ENCODE data around the gene PPP6R3.
"Not testable (repeated sequence)": the region's sequence is repeated elsewhere in the genome, so short reads cannot be mapped to it uniquely, and the experiment has no call there.

Gene PPP6R3

GRCh38 chr11:68436162-68436888, 24.2 kb upstream of the PPP6R3 start:
- DNase-seq (ENCODE audit: low spot score): no peak

DNA sequence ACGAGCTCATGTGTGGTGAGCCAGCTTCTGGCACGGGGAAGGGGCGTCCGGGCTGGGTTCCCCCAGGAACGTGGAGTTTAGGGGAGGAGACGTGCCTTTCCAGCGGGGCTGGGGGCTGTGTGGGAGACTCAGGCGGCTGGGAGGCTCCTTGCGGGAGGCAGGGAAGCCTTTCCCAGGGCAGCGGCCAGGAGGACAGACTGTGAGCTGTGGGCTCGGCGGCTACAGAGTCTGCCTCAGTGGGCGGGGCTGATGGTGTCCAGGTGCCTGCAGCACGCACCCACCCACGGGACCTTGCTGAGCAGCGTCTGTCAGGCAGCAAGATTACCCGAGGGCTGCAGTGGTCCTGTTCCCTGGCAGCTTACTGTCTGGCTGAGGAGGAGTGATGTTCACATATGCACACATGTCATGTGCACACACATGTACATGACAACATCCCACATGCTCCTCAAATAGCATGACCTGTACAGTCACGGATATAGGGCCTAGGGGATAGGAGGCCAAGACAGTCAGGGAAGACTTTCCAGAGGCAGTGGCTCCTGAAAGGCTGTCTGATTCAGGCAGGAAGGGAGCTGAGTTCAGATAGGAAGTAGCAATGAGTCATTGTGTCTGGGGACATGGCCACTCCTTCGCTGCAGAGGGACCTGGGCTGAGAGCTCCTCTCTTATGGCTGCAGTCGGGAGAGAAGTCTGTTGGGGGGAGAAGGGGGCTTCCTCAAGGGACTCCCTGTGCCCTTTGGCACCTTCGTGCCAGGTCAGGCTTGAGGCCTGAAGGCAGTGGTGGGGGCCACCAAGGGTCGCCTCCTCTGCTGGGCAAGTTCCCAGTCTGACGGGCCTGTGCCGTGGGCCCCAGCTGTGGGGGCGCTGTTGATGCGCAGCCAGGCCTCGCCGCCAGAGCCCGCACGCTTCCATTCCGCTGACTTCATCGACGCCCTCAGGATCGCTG, 23.3 kb upstream of the PPP6R3 start:
- no peak for DNase-seq (ENCODE audit: low spot score)

GRCh38 chr11:68437927-68438657, 22.5 kb upstream of the PPP6R3 start:
- DNase-seq (ENCODE audit: low spot score): no peak

DNA sequence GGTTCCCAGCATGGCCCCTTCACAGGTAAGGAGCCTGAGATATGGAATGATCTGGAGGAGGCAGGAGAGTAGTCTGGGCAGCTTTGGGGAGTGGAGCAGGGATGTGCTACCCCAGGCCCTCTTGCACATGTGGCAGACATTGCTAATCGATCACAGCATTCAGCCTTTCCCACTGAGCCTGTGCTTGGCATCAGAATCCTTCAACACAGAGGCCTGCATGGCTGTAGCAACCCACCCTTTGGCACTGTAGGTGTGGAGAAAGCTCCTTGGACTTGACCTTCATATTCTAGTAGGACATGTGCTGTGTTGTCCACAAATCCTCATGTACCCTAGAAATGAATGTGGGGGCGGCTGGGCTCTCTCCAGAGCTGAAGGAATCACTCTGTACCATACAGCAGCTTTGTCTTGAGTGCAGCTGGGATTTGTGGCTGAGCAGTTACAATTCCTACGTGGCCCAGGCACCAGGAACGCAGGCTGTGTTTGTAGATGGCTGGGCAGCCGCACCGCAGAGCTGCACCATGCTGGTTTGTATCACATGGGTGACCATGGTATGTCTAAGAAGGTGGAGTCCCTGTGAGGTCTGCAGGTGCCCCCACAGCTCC, 21.8 kb upstream of the PPP6R3 start:
- no peak for DNase-seq (ENCODE audit: low spot score)

DNA sequence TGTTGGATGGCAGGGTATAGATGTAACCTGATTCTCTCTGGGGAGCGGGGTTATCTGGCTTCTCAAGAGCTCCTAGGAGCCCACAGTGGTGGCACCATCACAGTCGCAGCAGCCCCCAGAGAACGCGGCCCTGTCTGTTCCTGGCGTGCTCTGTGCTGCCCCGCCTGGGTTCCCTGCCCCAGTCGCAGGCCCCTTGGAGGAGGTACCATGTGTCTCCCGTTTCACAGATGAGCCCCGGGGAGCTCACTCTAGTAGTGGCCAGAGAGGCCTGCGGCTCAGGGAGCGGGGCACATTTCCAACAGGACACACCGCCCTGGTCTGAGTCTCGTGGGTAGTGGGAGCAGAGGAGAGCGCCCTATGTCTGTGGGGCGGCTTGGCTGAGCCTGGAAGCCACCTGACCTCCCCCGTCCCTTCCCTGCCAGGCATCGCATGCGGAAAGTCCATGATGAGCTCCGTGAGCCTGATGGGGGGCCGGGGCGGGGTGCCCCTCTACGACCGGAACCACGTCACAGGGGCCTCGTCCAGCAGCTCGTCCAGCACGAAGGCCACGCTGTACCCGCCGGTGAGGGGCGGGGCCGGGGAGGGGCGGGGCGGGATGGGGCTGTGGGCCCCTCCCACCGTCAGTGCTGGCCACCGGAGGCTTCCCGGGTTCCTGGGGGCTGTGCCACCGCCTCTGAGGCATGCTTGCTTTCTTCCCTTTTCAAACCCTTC, 21.0 kb upstream of the PPP6R3 start:
- DNase-seq (ENCODE audit: low spot score): no peak

DNA sequence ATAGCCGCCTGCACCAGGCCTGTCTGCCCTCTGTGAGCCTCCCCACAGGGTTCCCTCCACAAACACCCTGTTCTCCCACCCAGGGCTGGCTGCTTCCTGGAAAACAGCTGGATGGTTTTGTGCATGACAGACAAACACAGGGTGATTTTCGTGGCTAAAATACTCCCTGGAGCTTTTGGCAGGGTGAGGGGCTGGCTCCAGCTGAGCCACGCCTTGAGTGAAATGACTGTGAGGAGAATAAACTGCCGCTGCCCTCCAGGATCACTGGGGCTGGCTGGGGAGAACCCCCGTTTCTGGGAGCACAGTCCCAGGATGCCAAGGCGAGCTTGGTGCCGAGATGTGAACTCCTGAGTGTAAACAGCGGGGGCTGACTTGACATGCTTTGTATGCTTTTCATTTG, 20.3 kb upstream of the PPP6R3 start:
- no peak for DNase-seq (ENCODE audit: low spot score)

- DNase-seq (ENCODE audit: low spot score): no peak
These were observed 18.9 kb upstream of the PPP6R3 start for GRCh38 chr11:68441466-68442230.

- no peak for DNase-seq (ENCODE audit: low spot score)
These were observed 18.1 kb upstream of the PPP6R3 start for GRCh38 chr11:68442433-68442832.

DNA sequence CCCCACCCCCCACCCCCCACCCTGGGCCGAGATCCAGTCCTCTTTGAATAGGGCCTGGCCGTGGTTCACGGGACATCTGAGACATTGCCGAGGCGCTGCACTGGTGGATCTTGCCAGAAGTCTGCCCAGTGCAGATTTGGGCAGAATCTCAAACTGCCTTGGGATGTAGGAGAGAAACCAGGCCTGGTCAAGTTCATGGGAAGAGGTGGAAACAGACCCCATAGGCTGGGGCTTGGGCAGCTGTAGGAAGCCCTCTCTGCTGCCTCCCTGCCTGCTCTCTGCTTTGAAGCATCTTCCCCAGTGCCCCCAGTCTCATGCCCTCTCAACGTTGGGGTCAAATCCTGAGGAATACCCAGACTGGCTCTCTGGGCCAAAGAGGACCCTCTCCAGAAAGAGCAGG, 16.0 kb upstream of the PPP6R3 start:
- no peak for DNase-seq (ENCODE audit: low spot score)

DNA sequence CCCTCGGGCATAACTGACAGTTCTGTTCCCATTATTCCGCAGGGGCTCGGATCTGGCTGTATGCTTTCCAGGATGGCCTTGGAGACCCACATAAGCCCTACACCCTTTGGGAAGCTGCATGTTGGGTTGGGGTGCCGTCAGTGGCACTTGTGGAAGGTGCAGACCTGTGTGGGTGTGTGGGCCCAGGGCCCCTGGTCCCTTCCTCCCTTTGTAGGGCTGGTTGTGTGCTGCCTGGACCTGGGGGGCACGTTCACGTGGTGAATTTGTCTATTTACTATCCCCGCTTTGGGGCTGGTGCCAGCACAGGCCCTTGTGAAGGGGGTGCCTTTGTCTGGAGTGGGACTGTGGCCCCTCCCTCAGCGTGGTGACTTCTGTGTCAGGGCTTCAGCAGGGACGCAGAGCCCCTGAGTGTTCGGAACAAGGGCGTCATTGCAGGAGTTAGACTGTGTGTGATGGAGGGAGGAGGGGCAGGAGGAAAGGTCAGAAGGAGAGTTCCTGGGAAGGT, 15.0 kb upstream of the PPP6R3 start:
- no peak for DNase-seq (ENCODE audit: low spot score)

- DNase-seq (ENCODE audit: low spot score): no peak
These were observed 14.4 kb upstream of the PPP6R3 start for GRCh38 chr11:68446046-68446725.

- peak; percentile 72 for DNase-seq (ENCODE audit: low spot score)
These were observed 13.3 kb upstream of the PPP6R3 start for GRCh38 chr11:68447015-68447801.

GRCh38 chr11:68447914-68448313, 12.6 kb upstream of the PPP6R3 start:
- DNase-seq (ENCODE audit: low spot score): not testable (repeated sequence)

- DNase-seq (ENCODE audit: low spot score): no peak
These were observed 11.9 kb upstream of the PPP6R3 start for GRCh38 chr11:68448604-68449011.

- no peak for DNase-seq (ENCODE audit: low spot score)
These were observed 10.6 kb upstream of the PPP6R3 start for GRCh38 chr11:68449951-68450350.

GRCh38 chr11:68450711-68451110, 9.8 kb upstream of the PPP6R3 start:
- no peak for DNase-seq (ENCODE audit: low spot score)

DNA sequence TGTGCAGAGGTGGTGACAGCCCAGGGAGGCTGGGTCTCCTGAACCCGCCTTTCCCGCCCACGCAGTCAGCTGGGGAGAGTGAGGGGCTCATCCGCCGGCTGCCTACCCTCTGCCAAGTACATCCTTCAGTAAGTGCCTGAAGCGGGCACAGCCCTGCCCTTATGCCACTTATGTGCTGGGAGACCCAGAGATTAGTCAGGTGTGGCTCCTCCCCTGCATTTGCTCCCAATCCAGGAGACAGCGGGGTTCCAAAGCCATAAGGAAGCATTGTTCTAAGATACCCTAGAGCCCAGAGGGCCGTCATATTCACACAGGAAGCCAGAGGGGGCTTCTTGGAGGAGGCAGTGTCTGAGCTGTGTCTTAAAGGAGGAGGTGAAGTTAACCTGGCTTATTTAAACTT, 5.8 kb upstream of the PPP6R3 start:
- DNase-seq (ENCODE audit: low spot score): no peak

- no peak for DNase-seq (ENCODE audit: low spot score)
These were observed 5.1 kb upstream of the PPP6R3 start for GRCh38 chr11:68455485-68455884.

All from CD4-positive, alpha-beta T cell treated with Interleukin-6 at 100 ng/mL for 8 hours (primary cell).